ENCODE data around the gene CCNB2.

- TF ChIP-seq REST (IDR thresholded peaks at IDR 0.05; ENCODE audit: borderline replicate concordance) = no peak
- no peak for TF ChIP-seq REST (CRISPR knock-in tag; IDR thresholded peaks at IDR 0.05; ENCODE audit: low read depth)
- no peak for TF ChIP-seq BHLHE40 (IDR thresholded peaks at IDR 0.05; ENCODE audit: low read length)
- TF ChIP-seq SP2 (IDR thresholded peaks at IDR 0.05; ENCODE audit: extremely low read depth, low read depth, low read length, poor library complexity, severe bottlenecking) = no peak
- TF ChIP-seq PML (IDR thresholded peaks at IDR 0.05; ENCODE audit: low read length) = no peak
Measured at GRCh38 chr15:59074607-59075006, 30.3 kb upstream of the CCNB2 start.
